ENCODE data around the gene MCRIP1.

DNA sequence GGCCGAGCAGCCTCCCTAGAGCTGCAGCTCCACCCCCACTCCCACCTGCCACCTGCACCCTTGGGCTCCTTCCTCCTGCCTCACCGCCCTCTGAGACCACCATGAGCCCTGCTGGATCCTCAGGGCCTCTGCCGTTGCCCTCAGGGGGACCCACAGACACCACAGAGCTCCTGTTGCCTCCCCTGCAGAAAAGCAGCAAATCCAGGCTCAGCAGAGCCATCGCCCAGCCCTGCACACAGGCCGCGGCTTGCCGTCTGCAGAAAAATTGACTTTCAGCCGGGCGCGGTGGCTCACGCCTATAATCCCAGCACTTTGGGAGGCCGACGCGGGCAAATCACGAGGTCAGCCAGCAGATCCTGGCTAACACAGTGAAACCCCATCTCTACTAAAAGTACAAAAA, 8.8 kb upstream of the MCRIP1 start:
- TF ChIP-seq EP300 (IDR thresholded peaks at IDR 0.05; ENCODE audit: borderline replicate concordance) = no peak
- no peak for TF ChIP-seq YY1 (IDR thresholded peaks at IDR 0.05; ENCODE audit: low read depth)
- TF ChIP-seq ZBTB7A (IDR thresholded peaks at IDR 0.05; ENCODE audit: low read depth) = no peak
- TF ChIP-seq, protein P1, sequence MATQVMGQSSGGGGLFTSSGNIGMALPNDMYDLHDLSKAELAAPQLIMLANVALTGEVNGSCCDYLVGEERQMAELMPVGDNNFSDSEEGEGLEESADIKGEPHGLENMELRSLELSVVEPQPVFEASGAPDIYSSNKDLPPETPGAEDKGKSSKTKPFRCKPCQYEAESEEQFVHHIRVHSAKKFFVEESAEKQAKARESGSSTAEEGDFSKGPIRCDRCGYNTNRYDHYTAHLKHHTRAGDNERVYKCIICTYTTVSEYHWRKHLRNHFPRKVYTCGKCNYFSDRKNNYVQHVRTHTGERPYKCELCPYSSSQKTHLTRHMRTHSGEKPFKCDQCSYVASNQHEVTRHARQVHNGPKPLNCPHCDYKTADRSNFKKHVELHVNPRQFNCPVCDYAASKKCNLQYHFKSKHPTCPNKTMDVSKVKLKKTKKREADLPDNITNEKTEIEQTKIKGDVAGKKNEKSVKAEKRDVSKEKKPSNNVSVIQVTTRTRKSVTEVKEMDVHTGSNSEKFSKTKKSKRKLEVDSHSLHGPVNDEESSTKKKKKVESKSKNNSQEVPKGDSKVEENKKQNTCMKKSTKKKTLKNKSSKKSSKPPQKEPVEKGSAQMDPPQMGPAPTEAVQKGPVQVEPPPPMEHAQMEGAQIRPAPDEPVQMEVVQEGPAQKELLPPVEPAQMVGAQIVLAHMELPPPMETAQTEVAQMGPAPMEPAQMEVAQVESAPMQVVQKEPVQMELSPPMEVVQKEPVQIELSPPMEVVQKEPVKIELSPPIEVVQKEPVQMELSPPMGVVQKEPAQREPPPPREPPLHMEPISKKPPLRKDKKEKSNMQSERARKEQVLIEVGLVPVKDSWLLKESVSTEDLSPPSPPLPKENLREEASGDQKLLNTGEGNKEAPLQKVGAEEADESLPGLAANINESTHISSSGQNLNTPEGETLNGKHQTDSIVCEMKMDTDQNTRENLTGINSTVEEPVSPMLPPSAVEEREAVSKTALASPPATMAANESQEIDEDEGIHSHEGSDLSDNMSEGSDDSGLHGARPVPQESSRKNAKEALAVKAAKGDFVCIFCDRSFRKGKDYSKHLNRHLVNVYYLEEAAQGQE (IDR thresholded peaks at IDR 0.05; ENCODE audit: low read depth) = no peak
- TF ChIP-seq, protein P2, sequence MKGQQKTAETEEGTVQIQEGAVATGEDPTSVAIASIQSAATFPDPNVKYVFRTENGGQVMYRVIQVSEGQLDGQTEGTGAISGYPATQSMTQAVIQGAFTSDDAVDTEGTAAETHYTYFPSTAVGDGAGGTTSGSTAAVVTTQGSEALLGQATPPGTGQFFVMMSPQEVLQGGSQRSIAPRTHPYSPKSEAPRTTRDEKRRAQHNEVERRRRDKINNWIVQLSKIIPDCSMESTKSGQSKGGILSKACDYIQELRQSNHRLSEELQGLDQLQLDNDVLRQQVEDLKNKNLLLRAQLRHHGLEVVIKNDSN (IDR thresholded peaks at IDR 0.05) = no peak
- TF ChIP-seq TEAD4 (IDR thresholded peaks at IDR 0.05) = no peak
- no peak for TF ChIP-seq MAX (IDR thresholded peaks at IDR 0.05)
- TF ChIP-seq RAD21 (IDR thresholded peaks at IDR 0.05; ENCODE audit: low read depth) = no peak
- TF ChIP-seq TAF1 (IDR thresholded peaks at IDR 0.05; ENCODE audit: low read depth) = no peak
- no peak for TF ChIP-seq TCF12 (IDR thresholded peaks at IDR 0.05; ENCODE audit: low read depth)
- TF ChIP-seq NFIC (IDR thresholded peaks at IDR 0.05) = no peak
- TF ChIP-seq EGR1 (IDR thresholded peaks at IDR 0.05) = no peak

Measured in Ishikawa (cell line).